Heart right ventricle (tissue), 16 donors: ENCODE measurements around the gene PDE4D. TPM values are rescaled to one million over a fixed set of nuclear protein-coding genes. Genes with fewer than 3 reads are reported as not detected.

Experiments used
- ATAC-seq, 8 donors: fragments of 200-7000 bp; cut with Tn5 transposase; one replicate each; pipeline ENCODE4 v1.9.1; 2020; ENCODE audit warnings: mild to moderate bottlenecking in 8 of 8, moderate library complexity in 8 of 8, moderate number of reproducible peaks in 1 of 8
- DNase-seq, 2 donors: peaks; one replicate each; pipeline ENCODE4 v3.0.0-alpha.2; 2020
- H3K27ac ChIP-seq, 10 donors: fragments of 200-600 bp; sonication (generic) in 2 of 10; one replicate each; pipeline versions ENCODE4 v1.5.0 to v1.8.0; 2020 to 2022; ENCODE audit warnings: mild to moderate bottlenecking in 3 of 10
- H3K27me3 ChIP-seq, 7 donors: fragments of 200-600 bp; one replicate each; pipeline ENCODE4 v1.8.0; 2021 to 2022; ENCODE audit warnings: mild to moderate bottlenecking in 2 of 7
- H3K36me3 ChIP-seq, 9 donors: fragments of 200-600 bp; sonication (generic) in 1 of 9; one replicate each; pipeline versions ENCODE4 v1.5.0 to v1.8.0; 2020 to 2022; ENCODE audit warnings: mild to moderate bottlenecking in 2 of 9
- H3K4me1 ChIP-seq, 9 donors: fragments of 200-600 bp; sonication (generic) in 1 of 9; one replicate each; pipeline versions ENCODE4 v1.5.0 to v1.8.0; 2020 to 2022; ENCODE audit warnings: mild to moderate bottlenecking in 4 of 9
- H3K4me3 ChIP-seq, 10 donors: fragments of 200-600 bp; sonication (generic) in 2 of 10; one replicate each; pipeline versions ENCODE4 v1.5.0 to v1.8.0; 2020 to 2022; ENCODE audit warnings: mild to moderate bottlenecking in 7 of 10, moderate library complexity in 2 of 10
- H3K9me3 ChIP-seq, 11 donors: fragments of 200-600 bp in 10 of 11; sonication (generic) in 2 of 11; one replicate each; pipeline versions ENCODE4 v1.5.0 to v1.8.0; 2013 to 2022; ENCODE audit warnings: mild to moderate bottlenecking in 2 of 11, control low read depth in 1 of 11, moderate library complexity in 1 of 11
- WGBS, 2 donors: extraction: QIAGEN DNeasy Blood & Tissue Kit; methylation state at CpG; one replicate each; pipeline ENCODE4 v1.1.7; 2013; ENCODE audit warnings: inconsistent platforms in 1 of 2; 5-methylcytosine and 5-hydroxymethylcytosine counted together
- intact Hi-C, 10 donors: fragments of 100-400 bp; cut with DNase I; formaldehyde crosslinking; loops; one replicate each; pipeline versions ENCODE4 v1.11.1 to v1.14.2; 2022
- polyA plus RNA-seq, 2 donors: library from polyadenylated mRNA; stranded (reverse); fragments of 200-250 nt; gene quantifications; one replicate each; pipeline ENCODE4 v1.2.3, GENCODE V29; 2013
- total RNA-seq, 10 donors: library from RNA; stranded (reverse); fragmentation: NEBNext Ultra II Directional in 3 of 10; extraction: Animal tissue kit (Norgen Biotek cat#: 25700) in 3 of 10; gene quantifications; one replicate each; pipeline versions ENCODE4 v1.2.1 to v1.2.4, GENCODE V29; 2021 to 2023
- TF ChIP-seq, protein P1 (sequence below), 9 donors: fragments of 200-600 bp; sonication (generic) in 2 of 9; IDR thresholded peaks; one replicate each; pipeline versions ENCODE4 v1.5.0 to v1.8.0; 2021 to 2022; ENCODE audit warnings: antibody characterized with exemption in 9 of 9, mild to moderate bottlenecking in 5 of 9, moderate library complexity in 1 of 9
- donor health status: Arrhythmogenic right ventricular cardiomyopathy.
- donor health status: ischemic (EF 13 %, LVEDD 7.1; RV severe dilation, severe dysfunction).
- donor health status: healthy with polysubstance abuse.
- donor health status: DM: no; HTN: yes; CAD: no.
- donor health status: DM: no; HTN: no; CAD: no.
- donor health status: ischemic (EF 25% LVEDD 6.9; RV normal size, moderate dysfunction).
- donor health status: ischemic (EF 25% LVEDD 5.7; RV mildly dilated, moderate dysfunction).
- donor health status: healthy.
- donor health status: DM: yes; HTN: yes; CAD: no.
- donor health status: Ischemic cardiomyopathy.
- donor health status: ischemic (EF 35%, LVEDD 5.7; RV mildly dilated, moderate dysfunction).
- donor health status: nonischemic (EF 11% LVEDD 7.7; RV severe dilation, severe dysfunction).
- donor health status: DM: yes; HTN: yes; CAD: no.
- donor health status: PGD.
- donor health status: ischemic (EF 29% LVEDD 5.4; RV normal size, mild dysfunction).
- donor health status: nonischemic (EF 23%, LVEDD 6.1; RV moderate dilation, normal function).

Gene PDE4D
- total and polyA plus RNA-seq, 12 donors: 5.8 to 83.2 (median 39.5) TPM

DNA sequence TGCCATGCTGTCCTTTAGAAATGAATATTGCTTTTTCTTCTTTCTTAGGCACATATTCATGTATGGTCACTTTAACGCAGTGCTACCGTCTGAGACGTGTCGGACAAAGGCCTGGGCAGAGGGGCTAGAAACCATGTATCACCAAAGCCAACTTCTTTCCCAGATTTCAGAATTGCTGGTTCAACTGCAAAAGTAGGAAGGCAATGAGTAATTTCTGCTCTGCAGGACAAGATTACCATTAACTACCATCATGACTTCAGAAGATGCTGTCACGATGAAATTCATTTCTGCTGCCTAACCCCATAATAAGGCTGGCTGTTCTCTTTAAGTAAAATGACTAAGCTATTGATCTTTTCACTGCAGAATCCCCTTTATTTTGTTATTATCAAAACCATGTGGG, 306.7 kb downstream of the PDE4D start:
- Histone ChIP-seq H3K36me3 (no peaks in the 10 kb centered on the region), H3K9me3 (no peaks in the 10 kb centered on the region), H3K27ac (no peak overlapping the region), H3K27me3 (no peaks in the 10 kb centered on the region), H3K4me1 (peaks cover 0 to 15% (median 8%) of the 10 kb centered on the region in 9 donors), H3K4me3 (no peak overlapping the region)
- TF ChIP-seq, protein P1, sequence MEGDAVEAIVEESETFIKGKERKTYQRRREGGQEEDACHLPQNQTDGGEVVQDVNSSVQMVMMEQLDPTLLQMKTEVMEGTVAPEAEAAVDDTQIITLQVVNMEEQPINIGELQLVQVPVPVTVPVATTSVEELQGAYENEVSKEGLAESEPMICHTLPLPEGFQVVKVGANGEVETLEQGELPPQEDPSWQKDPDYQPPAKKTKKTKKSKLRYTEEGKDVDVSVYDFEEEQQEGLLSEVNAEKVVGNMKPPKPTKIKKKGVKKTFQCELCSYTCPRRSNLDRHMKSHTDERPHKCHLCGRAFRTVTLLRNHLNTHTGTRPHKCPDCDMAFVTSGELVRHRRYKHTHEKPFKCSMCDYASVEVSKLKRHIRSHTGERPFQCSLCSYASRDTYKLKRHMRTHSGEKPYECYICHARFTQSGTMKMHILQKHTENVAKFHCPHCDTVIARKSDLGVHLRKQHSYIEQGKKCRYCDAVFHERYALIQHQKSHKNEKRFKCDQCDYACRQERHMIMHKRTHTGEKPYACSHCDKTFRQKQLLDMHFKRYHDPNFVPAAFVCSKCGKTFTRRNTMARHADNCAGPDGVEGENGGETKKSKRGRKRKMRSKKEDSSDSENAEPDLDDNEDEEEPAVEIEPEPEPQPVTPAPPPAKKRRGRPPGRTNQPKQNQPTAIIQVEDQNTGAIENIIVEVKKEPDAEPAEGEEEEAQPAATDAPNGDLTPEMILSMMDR (IDR thresholded peaks at IDR 0.05): no peak
- DNase-seq (no peak), ATAC-seq (no peak)
- intact Hi-C loops: loop anchor here in 1 of 10 donors (10.0 kb wide), 1 partner anchor 148 kb away; no protein-coding TSS in a partner anchor
- 82% methylated on average over 5 of the region's 5 CpGs for WGBS, 2 donors

DNA sequence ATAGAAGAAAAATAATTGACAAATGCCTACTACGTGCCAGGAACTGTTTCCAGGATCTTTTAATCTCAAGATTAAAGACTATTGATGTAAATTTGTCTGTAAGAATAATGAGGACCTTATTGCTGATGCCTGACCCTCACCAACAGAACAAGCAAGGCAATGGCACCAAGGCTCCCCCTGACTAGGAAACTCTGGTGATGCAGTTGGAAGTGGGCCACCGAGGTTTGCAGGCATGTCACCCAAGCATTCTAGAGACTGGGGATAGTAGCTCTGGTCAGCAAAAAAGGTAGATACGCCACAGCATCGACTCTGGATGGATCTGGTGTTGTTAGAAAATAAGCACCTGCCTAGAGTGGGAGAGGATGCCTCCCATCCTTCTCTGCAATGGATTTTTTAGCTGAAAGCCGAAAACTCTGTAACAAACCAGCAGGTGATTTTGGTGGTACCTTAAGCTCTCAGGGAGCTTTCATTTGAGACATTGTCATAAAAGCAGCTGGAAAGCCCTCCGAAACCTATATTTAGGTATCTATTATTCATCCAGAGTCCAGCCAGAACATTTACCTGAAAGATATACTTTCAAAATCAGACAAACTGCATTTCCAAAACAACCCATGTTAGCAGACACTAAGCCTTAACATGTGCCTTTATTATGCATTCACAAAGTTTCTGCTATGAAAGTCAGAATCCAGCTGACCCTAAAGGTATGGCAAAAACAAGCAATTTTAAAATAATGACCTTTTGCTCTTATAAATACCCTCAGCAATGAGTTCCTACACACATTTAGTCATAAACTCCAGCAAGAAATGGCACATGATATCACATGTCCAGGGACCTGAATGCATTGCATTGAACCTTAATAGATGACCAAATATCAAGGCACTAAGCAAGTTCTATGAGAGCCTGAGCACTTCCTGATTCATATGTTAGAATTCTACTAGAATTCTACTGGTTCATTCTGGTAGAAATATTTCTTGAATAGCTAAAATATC, 308.4 kb downstream of the PDE4D start:
- H3K4me1 ChIP-seq: peaks cover 0 to 15% (median 8%) of the 10 kb centered on the region in 9 donors
- WGBS, 2 donors: 87 to 88% methylated on average over 6 of the region's 6 CpGs
- TF ChIP-seq, protein P1 (IDR thresholded peaks at IDR 0.05): no peak
- ATAC-seq (no peak), DNase-seq (no peak)
- H3K9me3 ChIP-seq: no peaks in the 10 kb centered on the region
- H3K4me3 ChIP-seq: no peak overlapping the region
- no peaks in the 10 kb centered on the region for H3K27me3 ChIP-seq
- intact Hi-C loops: loop anchor here in 1 of 10 donors (10.0 kb wide), 1 partner anchor 150 kb away; no protein-coding TSS in a partner anchor
- no peak overlapping the region for H3K27ac ChIP-seq
- no peaks in the 10 kb centered on the region for H3K36me3 ChIP-seq

GRCh38 chr5:59583810-59584562, 309.5 kb downstream of the PDE4D start:
- Histone ChIP-seq H3K36me3 (no peaks in the 10 kb centered on the region), H3K9me3 (no peaks in the 10 kb centered on the region), H3K27me3 (no peaks in the 10 kb centered on the region), H3K4me1 (peaks cover 0 to 15% (median 8%) of the 10 kb centered on the region in 9 donors), H3K4me3 (no peak overlapping the region), H3K27ac (no peak overlapping the region)
- no peak for ATAC-seq
- TF ChIP-seq, protein P1 (IDR thresholded peaks at IDR 0.05): no peak
- no peak for DNase-seq
- intact Hi-C loops: loop anchor here in 1 of 10 donors (10.0 kb wide), 1 partner anchor 151 kb away; no protein-coding TSS in a partner anchor
- 77% methylated on average over 8 of the region's 8 CpGs for WGBS, 2 donors

GRCh38 chr5:59583151-59583809, 310.2 kb downstream of the PDE4D start:
- Histone ChIP-seq H3K4me1 (peaks cover 0 to 15% (median 6%) of the 10 kb centered on the region in 9 donors), H3K4me3 (no peak overlapping the region), H3K9me3 (no peaks in the 10 kb centered on the region), H3K27me3 (no peaks in the 10 kb centered on the region), H3K36me3 (no peaks in the 10 kb centered on the region), H3K27ac (no peak overlapping the region)
- no peak for DNase-seq
- no peak for ATAC-seq
- WGBS, 2 donors: 68 to 84% methylated on average over 2 of the region's 2 CpGs
- TF ChIP-seq, protein P1 (IDR thresholded peaks at IDR 0.05): no peak
- intact Hi-C loops: loop anchor here in 1 of 10 donors (10.0 kb wide), 1 partner anchor 152 kb away; no protein-coding TSS in a partner anchor
